Osteoblast (primary cell): ENCODE results near the gene PRKCA. TPM values are rescaled to one million over a fixed set of nuclear protein-coding genes. Genes with fewer than 3 reads are reported as not detected.

Source experiments
- DNase-seq: peaks from one replicate; pipeline ENCODE4 v3.0.0; 2011; ENCODE audit warnings: low spot score, mixed read lengths; ENCODE audit not compliant: insufficient read length; ENCODE audit errors: missing footprints
- H2AFZ ChIP-seq: 2 replicates; pipeline ENCODE4 v1.6.0; 2011; ENCODE audit warnings: mild to moderate bottlenecking, low read length
- H3K27ac ChIP-seq: 2 replicates; pipeline ENCODE4 v1.5.1; 2011; ENCODE audit warnings: mild to moderate bottlenecking, low read depth, low read length, moderate library complexity
- H3K27me3 ChIP-seq: 2 replicates; pipeline ENCODE4 v1.6.0; 2012; ENCODE audit warnings: mild to moderate bottlenecking, control low read depth, inconsistent platforms, low read length, moderate library complexity; ENCODE audit not compliant: insufficient read depth
- H3K36me3 ChIP-seq: 2 replicates; pipeline ENCODE4 v1.5.1; 2011; ENCODE audit warnings: mild to moderate bottlenecking, low read length, control low read depth, moderate library complexity; ENCODE audit not compliant: insufficient read depth
- H3K4me1 ChIP-seq: 2 replicates; pipeline ENCODE4 v1.5.1; 2011; ENCODE audit warnings: mild to moderate bottlenecking, low read length, control low read depth, moderate library complexity; ENCODE audit not compliant: insufficient read depth
- H3K4me2 ChIP-seq: 2 replicates; pipeline ENCODE4 v1.6.0; 2011; ENCODE audit warnings: mild to moderate bottlenecking, low read length; ENCODE audit not compliant: insufficient read depth
- H3K4me3 ChIP-seq: fragments of 200-600 bp; sonication (generic); 3 replicates; pipeline ENCODE4 v1.5.1; 2012; ENCODE audit warnings: mild to moderate bottlenecking, low read length, inconsistent platforms; ENCODE audit not compliant: insufficient read depth
- H3K79me2 ChIP-seq: 2 replicates; pipeline ENCODE4 v1.6.0; 2012; ENCODE audit warnings: mild to moderate bottlenecking, low read length, control low read depth, inconsistent platforms; ENCODE audit not compliant: insufficient read depth
- H3K9me3 ChIP-seq: 2 replicates; pipeline ENCODE4 v1.5.1; 2011; ENCODE audit warnings: low read depth, low read length, control low read depth
- H4K20me1 ChIP-seq: 2 replicates; pipeline ENCODE4 v1.6.0; 2012; ENCODE audit warnings: mild to moderate bottlenecking, low read length, control low read depth; ENCODE audit not compliant: insufficient read depth
- total RNA-seq: library from RNA; depleted of rRNA; stranded (reverse); fragments of >200 nt; gene quantifications from 2 replicates; pipeline ENCODE4 v1.2.3, GENCODE V29; 2012
- TF ChIP-seq, protein P1 (sequence below): IDR thresholded peaks from 2 replicates; pipeline ENCODE4 v1.5.1; 2011; ENCODE audit warnings: mild to moderate bottlenecking, low read depth, low read length, moderate library complexity; ENCODE audit errors: extremely low read depth

PRKCA gene
- total RNA-seq, 1 donor = 46.0 TPM

DNA sequence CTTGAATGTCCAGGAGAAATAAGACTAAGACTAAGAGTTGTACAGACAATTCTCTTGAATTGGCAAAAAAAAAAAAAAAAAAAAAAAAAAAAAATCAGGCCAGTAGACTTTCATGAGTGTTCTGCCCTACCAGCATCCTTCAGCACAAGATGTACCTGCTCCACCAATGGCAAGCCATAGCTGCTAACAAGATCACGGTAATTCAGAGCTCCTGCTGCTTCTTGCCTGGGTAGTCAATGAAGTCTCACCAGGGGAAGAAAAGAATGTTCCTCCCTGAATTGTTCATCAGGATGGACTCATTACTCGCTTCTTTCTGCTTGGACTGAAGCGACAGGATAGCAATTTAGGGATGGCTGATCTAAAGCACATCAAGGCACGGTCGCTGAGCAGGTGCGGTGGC is 42.1 kb upstream of the PRKCA start:
- Histone ChIP-seq H3K36me3 (no peaks in the 10 kb centered on the region), H2AFZ (no peak overlapping the region), H3K79me2 (no peaks in the 10 kb centered on the region), H3K4me3 (no peak overlapping the region), H3K27me3 (no peaks in the 10 kb centered on the region), H3K9me3 (no peaks in the 10 kb centered on the region), H4K20me1 (no peaks in the 10 kb centered on the region), H3K4me1 (no peaks in the 10 kb centered on the region), H3K27ac (no peak overlapping the region), H3K4me2 (no peak overlapping the region)
- TF ChIP-seq, protein P1, sequence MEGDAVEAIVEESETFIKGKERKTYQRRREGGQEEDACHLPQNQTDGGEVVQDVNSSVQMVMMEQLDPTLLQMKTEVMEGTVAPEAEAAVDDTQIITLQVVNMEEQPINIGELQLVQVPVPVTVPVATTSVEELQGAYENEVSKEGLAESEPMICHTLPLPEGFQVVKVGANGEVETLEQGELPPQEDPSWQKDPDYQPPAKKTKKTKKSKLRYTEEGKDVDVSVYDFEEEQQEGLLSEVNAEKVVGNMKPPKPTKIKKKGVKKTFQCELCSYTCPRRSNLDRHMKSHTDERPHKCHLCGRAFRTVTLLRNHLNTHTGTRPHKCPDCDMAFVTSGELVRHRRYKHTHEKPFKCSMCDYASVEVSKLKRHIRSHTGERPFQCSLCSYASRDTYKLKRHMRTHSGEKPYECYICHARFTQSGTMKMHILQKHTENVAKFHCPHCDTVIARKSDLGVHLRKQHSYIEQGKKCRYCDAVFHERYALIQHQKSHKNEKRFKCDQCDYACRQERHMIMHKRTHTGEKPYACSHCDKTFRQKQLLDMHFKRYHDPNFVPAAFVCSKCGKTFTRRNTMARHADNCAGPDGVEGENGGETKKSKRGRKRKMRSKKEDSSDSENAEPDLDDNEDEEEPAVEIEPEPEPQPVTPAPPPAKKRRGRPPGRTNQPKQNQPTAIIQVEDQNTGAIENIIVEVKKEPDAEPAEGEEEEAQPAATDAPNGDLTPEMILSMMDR = no peak
- no peak for DNase-seq

DNA sequence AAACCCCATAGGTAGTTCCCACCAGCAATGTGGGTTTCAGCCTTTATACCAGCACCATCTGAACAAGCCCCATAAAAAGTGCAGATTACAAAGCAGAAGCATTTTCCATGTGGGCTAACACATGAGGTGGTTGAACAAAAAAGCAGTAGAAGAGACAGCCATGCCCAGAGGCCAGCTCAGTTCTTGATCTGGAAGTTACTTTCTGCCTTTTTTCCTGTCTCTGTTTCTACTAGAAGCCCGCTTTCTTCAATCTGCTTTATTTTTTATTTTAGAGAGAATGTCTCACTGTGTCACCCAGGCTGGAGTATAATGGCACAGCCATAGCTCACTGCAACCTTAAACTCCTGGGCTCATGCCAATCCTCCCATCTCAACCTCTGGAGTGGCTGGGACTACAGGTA is 41.7 kb upstream of the PRKCA start:
- Histone ChIP-seq H3K4me2 (no peak overlapping the region), H3K27ac (no peak overlapping the region), H3K4me1 (no peaks in the 10 kb centered on the region), H3K27me3 (no peaks in the 10 kb centered on the region), H3K79me2 (no peaks in the 10 kb centered on the region), H4K20me1 (no peaks in the 10 kb centered on the region), H2AFZ (no peak overlapping the region), H3K36me3 (no peaks in the 10 kb centered on the region), H3K4me3 (no peak overlapping the region), H3K9me3 (no peaks in the 10 kb centered on the region)
- TF ChIP-seq, protein P1 = no peak
- no peak for DNase-seq

DNA sequence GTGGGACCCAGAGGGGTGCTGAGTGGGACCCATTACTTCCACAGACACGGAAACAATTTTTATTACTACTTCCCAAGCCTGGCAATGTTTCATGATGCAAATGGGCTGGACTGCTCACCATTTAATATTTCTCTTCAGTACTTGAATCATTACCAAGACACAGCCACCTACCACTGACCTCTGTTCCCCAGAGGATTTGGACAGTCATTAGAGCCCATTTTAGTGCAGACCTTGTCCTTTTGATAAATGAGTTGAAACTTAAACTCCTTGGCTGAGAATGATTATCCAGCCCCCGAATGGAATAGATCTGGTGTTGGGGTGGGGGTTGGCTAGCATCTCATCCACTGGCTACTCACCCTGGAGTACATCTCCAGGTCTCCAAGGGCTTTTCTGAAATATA is 39.6 kb upstream of the PRKCA start:
- TF ChIP-seq, protein P1 = no peak
- no peaks in the 10 kb centered on the region for H3K36me3 ChIP-seq
- H3K27ac ChIP-seq = no peak overlapping the region
- no peak overlapping the region for H3K4me3 ChIP-seq
- no peak for DNase-seq
- no peaks in the 10 kb centered on the region for H3K79me2 ChIP-seq
- peaks cover 3% of the 10 kb centered on the region for H3K4me1 ChIP-seq
- no peak overlapping the region for H2AFZ ChIP-seq
- H3K4me2 ChIP-seq = no peak overlapping the region
- H4K20me1 ChIP-seq = no peaks in the 10 kb centered on the region
- H3K27me3 ChIP-seq = no peaks in the 10 kb centered on the region
- H3K9me3 ChIP-seq = no peaks in the 10 kb centered on the region

DNA sequence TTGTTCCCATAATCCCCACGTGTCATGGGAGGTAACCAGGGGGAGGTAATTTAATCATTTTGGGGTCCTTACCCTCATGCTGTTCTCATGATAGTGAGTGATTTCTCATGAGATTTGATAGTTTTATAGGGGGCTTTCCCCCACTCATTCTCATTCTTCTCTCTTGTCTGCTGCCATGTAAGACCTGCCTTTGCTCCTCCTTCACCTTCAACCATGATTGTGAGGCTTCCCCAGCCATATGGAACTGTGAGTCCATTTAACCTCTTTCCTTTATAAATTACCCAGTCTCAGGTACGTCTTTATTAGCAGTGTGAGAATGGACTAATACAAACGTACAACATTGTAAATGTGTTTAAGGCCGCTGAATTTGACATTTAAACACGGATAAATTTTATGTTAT is 37.7 kb upstream of the PRKCA start:
- Histone ChIP-seq H3K4me2 (no peak overlapping the region), H3K79me2 (no peaks in the 10 kb centered on the region)
- TF ChIP-seq, protein P1 = no peak

More for the DNA sequence above, 37.7 kb upstream of the PRKCA start:
- Histone ChIP-seq H3K4me3 (no peak overlapping the region), H3K27ac (no peak overlapping the region), H3K36me3 (no peaks in the 10 kb centered on the region), H3K4me1 (peaks cover 13% of the 10 kb centered on the region), H3K27me3 (no peaks in the 10 kb centered on the region), H4K20me1 (no peaks in the 10 kb centered on the region), H3K9me3 (no peaks in the 10 kb centered on the region), H2AFZ (no peak overlapping the region)
- DNase-seq = no peak
